B cell (primary cell): Measurements from ENCODE around the gene TBX1.

Experiments
- CTCF ChIP-seq: fragments of 200-600 bp; IDR thresholded peaks from one replicate; pipeline ENCODE4 v1.8.0; 2022; ENCODE audit warnings: antibody characterized with exemption, mild to moderate bottlenecking
- EZH2 ChIP-seq: IDR thresholded peaks from 2 replicates; pipeline ENCODE4 v1.6.1; 2012; ENCODE audit warnings: borderline replicate concordance, low read depth, mild to moderate bottlenecking, moderate library complexity, low read length; ENCODE audit not compliant: insufficient read depth, poor library complexity, severe bottlenecking

GRCh38 chr22:19791894-19792293, 31.3 kb downstream of the TBX1 start:
- TF ChIP-seq CTCF (no peak), EZH2 (no peak)
